ENCODE results near the gene NLRP6.
"Not testable (repeated sequence)": the region's sequence is repeated elsewhere in the genome, so short reads cannot be mapped to it uniquely, and the experiment has no call there.

Gene NLRP6

DNA sequence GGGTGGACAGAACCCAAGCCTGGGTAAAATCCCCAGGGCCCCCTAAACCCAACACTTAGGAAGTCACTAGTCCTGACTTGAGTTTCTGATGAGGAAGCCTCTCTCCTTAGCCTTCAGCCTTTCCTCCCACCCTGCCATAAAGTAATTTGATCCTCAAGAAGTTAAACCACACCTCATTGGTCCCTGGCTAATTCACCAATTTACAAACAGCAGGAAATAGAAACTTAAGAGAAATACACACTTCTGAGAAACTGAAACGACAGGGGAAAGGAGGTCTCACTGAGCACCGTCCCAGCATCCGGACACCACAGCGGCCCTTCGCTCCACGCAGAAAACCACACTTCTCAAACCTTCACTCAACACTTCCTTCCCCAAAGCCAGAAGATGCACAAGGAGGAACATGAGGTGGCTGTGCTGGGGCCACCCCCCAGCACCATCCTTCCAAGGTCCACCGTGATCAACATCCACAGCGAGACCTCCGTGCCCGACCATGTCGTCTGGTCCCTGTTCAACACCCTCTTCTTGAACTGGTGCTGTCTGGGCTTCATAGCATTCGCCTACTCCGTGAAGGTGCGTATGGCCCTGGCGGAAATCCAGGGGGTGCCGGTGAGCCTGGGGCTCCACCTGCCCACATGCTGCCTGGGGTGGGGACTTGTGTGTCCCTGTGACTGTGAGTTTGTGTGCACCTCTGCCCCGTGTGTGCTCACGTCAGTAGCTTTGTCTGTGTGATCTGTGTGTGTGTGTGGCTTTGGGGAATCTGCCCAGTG lies 35.8 kb downstream of the NLRP6 start, which contains the start of gene IFITM1:
Gene IFITM1 (plus strand): TSS at position 254 of the 767 bp plus-strand sequence. CDS start 131 bp downstream, at position 385.
- TF ChIP-seq CTCF (conservative IDR thresholded peaks at IDR 0.05; ENCODE audit: control insufficient read depth, insufficient read depth, low read depth, low read length) = no peak
- peak within 1 kb of the TSS; percentile 72 for H3K4me3 ChIP-seq (ENCODE audit: control insufficient read depth, low read depth, low read length)
- DNase-seq (ENCODE audit: low read depth) = peak; percentile 86

- not testable (repeated sequence) for DNase-seq (ENCODE audit: low read depth)
- peak overlapping the region; percentile 72 for H3K4me3 ChIP-seq (ENCODE audit: control insufficient read depth, low read depth, low read length)
Measured at GRCh38 chr11:314554-314875, 36.3 kb downstream of the NLRP6 start.

DNA sequence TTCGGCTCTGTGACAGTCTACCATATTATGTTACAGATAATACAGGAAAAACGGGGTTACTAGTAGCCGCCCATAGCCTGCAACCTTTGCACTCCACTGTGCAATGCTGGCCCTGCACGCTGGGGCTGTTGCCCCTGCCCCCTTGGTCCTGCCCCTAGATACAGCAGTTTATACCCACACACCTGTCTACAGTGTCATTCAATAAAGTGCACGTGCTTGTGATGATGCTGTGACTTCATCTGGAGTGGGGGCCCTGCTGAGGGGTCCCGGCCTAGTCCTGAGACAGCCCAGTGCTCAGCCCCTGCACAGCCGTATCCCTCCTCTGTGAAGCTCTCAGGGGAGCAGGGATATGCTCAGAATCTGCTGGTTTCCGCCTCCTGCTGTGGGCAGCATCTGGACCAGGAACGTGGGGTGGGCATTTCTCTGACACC lies 36.9 kb downstream of the NLRP6 start:
- no peak for DNase-seq (ENCODE audit: low read depth)

GRCh38 chr11:315516-315994 lies 37.3 kb downstream of the NLRP6 start:
- no peak for TF ChIP-seq CTCF (conservative IDR thresholded peaks at IDR 0.05; ENCODE audit: control insufficient read depth, insufficient read depth, low read depth, low read length)
- peak overlapping the region; percentile 72 for H3K4me3 ChIP-seq (ENCODE audit: control insufficient read depth, low read depth, low read length)
- DNase-seq (ENCODE audit: low read depth) = no peak

More for the DNA sequence above, 36.9 kb downstream of the NLRP6 start:
- no peak for TF ChIP-seq CTCF (conservative IDR thresholded peaks at IDR 0.05; ENCODE audit: control insufficient read depth, insufficient read depth, low read depth, low read length)
- peak overlapping the region; percentile 72 for H3K4me3 ChIP-seq (ENCODE audit: control insufficient read depth, low read depth, low read length)

DNA sequence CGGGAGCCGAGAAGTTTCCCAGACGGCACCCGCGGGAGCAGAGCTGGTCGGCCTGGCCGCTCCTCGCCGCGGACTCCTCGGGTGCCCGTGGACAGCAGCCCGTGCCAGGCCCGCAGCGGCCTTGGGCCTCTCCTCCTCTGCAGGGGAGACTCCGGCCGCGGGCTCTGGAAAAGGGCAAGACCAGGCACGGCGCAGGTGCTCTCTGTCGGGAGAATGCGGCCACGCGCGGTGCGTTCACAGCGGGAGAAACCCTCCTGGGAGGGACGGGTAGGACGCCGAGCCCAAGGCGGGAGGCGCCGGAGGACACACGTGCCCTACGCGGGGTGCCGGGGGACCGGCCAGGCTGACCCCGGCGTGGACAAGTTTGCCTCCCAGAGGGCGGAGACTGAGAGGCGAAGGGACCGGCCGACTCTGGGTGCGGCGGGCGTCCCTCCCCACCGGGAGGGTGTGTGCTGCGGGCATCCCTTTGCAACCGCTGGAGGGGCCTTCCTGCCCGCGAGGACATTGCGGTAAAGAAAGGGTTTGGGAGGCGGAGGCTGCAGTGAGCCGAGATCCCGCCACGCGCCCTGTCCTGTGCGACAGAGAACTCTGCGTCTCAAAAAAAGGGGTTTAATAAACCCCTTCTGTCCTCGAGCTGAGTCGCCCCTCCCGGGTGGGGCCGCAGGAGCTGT lies 38.0 kb downstream of the NLRP6 start:
- TF ChIP-seq CTCF (conservative IDR thresholded peaks at IDR 0.05; ENCODE audit: control insufficient read depth, insufficient read depth, low read depth, low read length) = no peak
- H3K4me3 ChIP-seq (ENCODE audit: control insufficient read depth, low read depth, low read length) = peak overlapping the region; percentile 16
- DNase-seq (ENCODE audit: low read depth) = no peak

GRCh38 chr11:316891-317301 lies 38.7 kb downstream of the NLRP6 start:
- H3K4me3 ChIP-seq (ENCODE audit: control insufficient read depth, low read depth, low read length) = no peak overlapping the region
- TF ChIP-seq CTCF (conservative IDR thresholded peaks at IDR 0.05; ENCODE audit: control insufficient read depth, insufficient read depth, low read depth, low read length) = no peak
- DNase-seq (ENCODE audit: low read depth) = no peak

DNA sequence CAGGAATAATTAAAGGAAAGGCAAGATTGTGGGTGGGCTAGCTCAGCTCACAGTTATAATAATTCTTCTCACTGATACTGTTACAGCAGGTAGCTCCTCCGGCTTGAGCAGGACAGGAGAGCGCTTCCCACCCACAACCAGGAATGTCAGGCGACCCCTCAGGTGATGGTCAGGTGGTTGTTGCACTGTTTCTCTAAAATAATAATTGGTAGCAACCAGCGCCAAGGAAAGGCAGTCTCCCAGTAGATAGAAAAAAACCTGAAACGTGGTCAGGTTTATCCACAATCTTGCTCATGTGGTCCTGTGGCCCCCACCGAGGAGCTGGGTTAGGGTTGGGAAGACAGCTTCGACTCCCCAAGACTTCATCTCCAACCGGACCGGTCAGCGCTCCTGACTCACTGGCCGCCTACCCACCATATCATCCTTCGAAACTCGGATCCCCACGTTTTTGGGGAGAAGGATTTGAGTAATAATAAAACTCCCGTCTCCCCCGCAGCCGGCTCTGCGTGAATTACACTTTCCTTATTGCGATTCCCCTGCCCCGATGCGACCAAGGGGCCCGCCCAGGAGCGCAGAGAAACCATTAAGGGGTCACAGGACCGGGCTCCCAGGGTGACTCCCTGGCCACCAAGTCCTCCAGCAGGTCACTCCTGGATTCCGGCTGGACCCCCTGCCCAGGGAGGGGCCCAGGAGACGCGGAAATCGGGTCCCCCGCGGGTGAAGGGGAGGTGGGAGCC lies 39.6 kb downstream of the NLRP6 start:
- not testable (repeated sequence) for DNase-seq (ENCODE audit: low read depth); H3K4me3 ChIP-seq (ENCODE audit: control insufficient read depth, low read depth, low read length)

DNA sequence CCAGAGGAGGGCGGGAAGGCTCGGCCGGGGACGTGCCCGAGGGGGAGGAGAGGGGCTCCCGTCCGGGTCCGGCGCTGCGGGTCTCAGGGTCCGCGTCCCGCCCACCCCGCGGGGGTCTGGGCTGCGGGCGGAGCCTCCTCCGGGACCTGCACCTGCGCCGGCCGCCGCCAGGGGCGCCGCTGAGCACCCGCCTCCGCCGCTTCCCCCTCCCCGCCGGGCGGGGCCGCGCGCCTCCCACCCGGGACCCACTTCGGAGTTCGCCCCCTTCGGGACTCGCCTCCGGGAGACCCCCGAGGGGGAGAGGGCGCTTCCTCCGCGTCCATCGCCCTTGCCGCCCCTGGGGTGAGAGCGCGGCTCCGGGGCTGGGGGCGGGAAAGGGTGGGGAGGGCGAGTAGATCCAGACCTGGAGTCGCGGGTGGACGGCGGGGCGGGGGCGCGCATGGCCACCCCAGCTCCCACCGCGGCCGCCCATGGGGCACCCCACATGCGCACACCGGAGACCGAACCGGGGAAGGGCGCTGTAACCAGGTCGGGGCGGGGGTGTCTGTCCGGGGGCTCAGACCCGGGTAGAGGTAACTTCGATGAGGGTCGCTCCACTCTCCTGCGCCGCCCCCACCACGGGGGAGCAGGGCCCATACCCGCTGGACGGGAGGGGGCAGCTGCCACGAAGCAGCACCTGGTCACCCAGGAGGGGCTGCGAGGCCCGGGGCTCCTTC lies 40.4 kb downstream of the NLRP6 start:
- not testable (repeated sequence) for DNase-seq (ENCODE audit: low read depth)
- H3K4me3 ChIP-seq (ENCODE audit: control insufficient read depth, low read depth, low read length) = peak overlapping the region; percentile 41

DNA sequence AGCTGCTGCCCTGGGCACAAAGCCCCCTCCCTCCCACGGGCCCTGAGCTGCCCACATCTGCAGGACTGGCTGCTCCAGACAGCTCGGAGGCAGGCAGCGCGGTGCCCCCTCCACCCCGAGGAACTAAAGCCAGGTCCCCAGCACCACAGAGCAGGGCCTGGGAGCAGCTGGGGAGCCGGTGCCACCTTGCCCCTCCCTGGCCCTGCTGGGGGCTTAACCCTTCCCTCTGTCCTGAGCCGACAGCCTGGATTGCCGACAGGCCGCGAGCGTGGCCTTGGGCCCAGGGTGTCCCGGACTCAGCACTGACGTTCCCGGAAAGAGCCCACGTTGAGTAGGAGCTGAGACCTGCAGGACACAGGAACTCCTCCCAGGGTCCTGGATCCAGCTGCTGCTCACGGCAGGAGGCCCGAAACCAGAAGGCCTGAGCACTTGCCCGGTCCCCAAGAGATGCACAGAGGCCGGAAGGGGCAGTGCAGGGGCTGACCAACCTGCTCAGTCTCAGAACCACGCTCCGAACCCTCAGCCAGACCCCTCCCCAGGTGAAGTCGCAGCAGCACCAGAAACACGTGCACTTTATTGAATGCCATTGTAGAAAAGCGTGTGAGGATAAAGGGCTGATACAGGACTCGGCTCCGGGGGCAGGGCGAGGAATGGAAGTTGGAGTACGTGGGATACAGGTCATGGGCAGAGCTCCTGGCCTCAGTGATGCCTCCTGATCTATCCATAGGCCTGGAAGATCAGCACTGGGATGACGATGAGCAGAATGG lies 41.1 kb downstream of the NLRP6 start:
- H3K4me3 ChIP-seq (ENCODE audit: control insufficient read depth, low read depth, low read length) = peak overlapping the region; percentile 79

DNA sequence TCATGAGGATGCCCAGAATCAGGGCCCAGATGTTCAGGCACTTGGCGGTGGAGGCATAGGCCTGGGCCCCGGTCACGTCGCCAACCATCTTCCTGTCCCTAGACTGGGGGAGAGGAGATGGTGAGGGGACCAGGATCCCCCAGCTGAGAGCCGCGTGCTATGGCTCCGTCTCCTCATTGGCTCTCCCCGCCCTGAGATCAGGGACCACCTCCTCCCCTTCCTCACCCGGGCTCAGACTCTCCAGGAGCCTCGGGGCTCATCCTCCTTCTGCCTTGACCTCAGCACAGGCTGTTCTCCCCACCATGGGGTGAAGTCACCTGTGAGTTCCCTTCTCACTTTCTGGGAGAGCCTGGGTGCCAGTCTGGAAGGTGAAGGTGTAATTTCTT lies 41.7 kb downstream of the NLRP6 start:
- DNase-seq (ENCODE audit: low read depth) = not testable (repeated sequence)
- peak overlapping the region; percentile 79 for H3K4me3 ChIP-seq (ENCODE audit: control insufficient read depth, low read depth, low read length)

More for the DNA sequence above, 41.1 kb downstream of the NLRP6 start:
- DNase-seq (ENCODE audit: low read depth) = not testable (repeated sequence)
